Measurements from ENCODE around the gene CSRNP3.

DNA sequence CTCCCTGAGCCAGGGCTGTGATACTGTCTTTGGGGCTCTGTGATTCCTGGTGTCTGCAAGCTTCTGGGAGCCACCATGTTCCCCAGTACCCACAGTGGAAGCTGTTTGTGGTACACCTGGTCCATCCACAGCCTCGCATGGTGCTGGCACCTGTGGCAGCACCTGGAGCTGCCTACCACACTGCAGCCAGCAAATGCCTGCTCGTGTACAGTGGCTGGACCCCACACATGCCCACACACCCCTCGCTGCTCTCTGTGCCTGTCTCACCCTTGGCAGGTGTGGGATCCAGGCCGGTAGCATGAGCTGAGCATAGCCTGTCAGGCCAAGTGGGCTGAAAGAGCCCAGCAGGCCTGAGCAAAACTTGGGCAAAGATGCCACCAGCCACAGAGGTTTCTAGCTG, 41.8 kb upstream of the CSRNP3 start:
- TF ChIP-seq CTCF (conservative IDR thresholded peaks at IDR 0.05; ENCODE audit: low read length) (no peak), EZH2phosphoT487 (IDR thresholded peaks at IDR 0.05; ENCODE audit: borderline replicate concordance) (no peak)

Measured in Loucy (cell line).